ENCODE data around the gene KLHL20.

The KLHL20 gene

DNA sequence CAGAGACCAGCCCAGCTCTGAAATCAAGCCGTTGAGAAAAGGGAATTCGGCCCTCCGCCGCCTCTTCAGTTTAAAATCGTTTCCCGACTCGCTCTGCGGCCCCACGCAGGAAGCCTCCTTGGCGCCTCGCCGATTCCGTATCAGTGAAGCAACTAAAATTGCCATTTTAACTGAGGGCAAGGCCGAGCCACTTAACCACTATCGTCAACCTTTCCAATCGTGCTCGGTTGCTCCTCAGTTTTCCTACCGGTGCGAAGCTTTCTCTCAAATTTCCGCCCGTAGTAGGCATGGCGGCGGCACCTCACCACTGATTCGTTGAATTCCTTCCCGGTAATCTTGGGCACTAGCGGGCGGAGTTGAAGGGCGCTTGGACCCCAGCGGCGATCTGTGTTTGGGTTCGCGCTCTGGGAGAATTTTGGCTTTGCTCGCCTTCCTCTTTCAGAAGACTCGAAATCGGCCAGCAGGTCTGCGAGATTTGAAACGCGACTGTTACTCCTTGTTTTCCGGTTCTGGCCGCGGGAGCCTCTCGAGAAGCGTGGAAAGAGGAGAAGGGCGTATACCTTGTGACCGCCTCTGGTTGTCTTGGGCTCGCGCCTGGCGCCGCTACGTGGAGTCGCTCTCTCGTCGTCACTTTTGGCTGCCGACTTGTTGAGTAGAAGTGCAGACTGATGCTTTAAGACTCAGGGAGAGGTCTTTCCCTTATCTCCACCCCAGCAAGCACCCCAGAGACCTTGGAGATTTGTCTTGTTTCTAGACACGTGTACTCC lies 109.7 kb downstream of the KLHL20 start, which contains the start of the genes CENPL and DARS2:
Gene CENPL, minus strand, starts transcription at position 569 of the 767 bp plus-strand sequence. CDS start 13,584 bp downstream, outside the sequence.
Gene DARS2, plus strand, starts transcription at position 359 of the 767 bp plus-strand sequence. CDS start 557 bp downstream, outside the sequence.
- peak; percentile 73 to 76 (median 76) for DNase-seq (ENCODE audit: low read depth in 3 of 3, low spot score in 1 of 3)

- DNase-seq (ENCODE audit: low read depth in 3 of 3, low spot score in 1 of 3) = no peak
These were observed 112.8 kb downstream of the KLHL20 start for GRCh38 chr1:173827611-173828010.

- no peak for DNase-seq (ENCODE audit: low read depth in 3 of 3, low spot score in 1 of 3)
These were observed 118.0 kb downstream of the KLHL20 start for GRCh38 chr1:173832748-173833147.

All from stimulated activated CD4-positive, alpha-beta T cell treated with anti-CD3 and anti-CD28 coated beads, TNF-alpha, amount 100 ng/mL, for 1 hour (primary cell).